ENCODE results near the gene BMP2.

BMP2 gene

DNA sequence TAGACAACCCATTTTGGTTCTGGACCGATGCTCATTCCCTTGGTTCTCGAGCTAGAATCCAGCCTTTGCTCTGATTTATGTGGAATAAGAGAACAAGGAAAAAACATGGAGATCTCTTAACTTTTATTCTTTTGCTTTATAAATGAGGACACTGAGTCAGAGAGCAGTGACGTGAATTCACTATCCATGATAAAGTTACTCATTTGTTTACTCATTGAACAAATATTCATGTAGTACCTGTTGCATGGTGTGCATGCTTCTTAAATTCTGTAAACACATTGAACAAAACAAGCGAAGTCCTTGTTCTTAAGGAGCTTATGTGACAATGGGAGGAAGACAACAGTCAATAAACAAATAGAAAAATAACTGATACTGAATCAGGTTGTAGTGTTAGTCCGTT, 56.9 kb downstream of the BMP2 start:
- Histone ChIP-seq H3K27ac (no peak overlapping the region), H3K36me3 (no peaks in the 10 kb centered on the region), H3K9me3 (ENCODE audit: severe bottlenecking) (no peaks in the 10 kb centered on the region), H3K4me3 (ENCODE audit: low read depth, low read length) (no peak overlapping the region), H3K27me3 (ENCODE audit: insufficient read depth, low read depth, severe bottlenecking) (peaks cover 5% of the 10 kb centered on the region)
- TF ChIP-seq, protein P1, sequence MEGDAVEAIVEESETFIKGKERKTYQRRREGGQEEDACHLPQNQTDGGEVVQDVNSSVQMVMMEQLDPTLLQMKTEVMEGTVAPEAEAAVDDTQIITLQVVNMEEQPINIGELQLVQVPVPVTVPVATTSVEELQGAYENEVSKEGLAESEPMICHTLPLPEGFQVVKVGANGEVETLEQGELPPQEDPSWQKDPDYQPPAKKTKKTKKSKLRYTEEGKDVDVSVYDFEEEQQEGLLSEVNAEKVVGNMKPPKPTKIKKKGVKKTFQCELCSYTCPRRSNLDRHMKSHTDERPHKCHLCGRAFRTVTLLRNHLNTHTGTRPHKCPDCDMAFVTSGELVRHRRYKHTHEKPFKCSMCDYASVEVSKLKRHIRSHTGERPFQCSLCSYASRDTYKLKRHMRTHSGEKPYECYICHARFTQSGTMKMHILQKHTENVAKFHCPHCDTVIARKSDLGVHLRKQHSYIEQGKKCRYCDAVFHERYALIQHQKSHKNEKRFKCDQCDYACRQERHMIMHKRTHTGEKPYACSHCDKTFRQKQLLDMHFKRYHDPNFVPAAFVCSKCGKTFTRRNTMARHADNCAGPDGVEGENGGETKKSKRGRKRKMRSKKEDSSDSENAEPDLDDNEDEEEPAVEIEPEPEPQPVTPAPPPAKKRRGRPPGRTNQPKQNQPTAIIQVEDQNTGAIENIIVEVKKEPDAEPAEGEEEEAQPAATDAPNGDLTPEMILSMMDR (IDR thresholded peaks at IDR 0.05; ENCODE audit: low read depth, low read length) = no peak
- no peak for DNase-seq

GRCh38 chr20:6827472-6827871, 60.0 kb downstream of the BMP2 start:
- no peak overlapping the region for H3K27ac ChIP-seq
- no peak overlapping the region for H3K4me3 ChIP-seq (ENCODE audit: low read depth, low read length)
- no peaks in the 10 kb centered on the region for H3K9me3 ChIP-seq (ENCODE audit: severe bottlenecking)
- DNase-seq = no peak
- H3K36me3 ChIP-seq = no peaks in the 10 kb centered on the region
- peaks cover 9% of the 10 kb centered on the region for H3K27me3 ChIP-seq (ENCODE audit: insufficient read depth, low read depth, severe bottlenecking)
- TF ChIP-seq, protein P1 (IDR thresholded peaks at IDR 0.05; ENCODE audit: low read depth, low read length) = no peak

GRCh38 chr20:6828794-6829423, 61.4 kb downstream of the BMP2 start:
- peak; percentile 58 for DNase-seq
- no peaks in the 10 kb centered on the region for H3K36me3 ChIP-seq
- H3K27me3 ChIP-seq (ENCODE audit: insufficient read depth, low read depth, severe bottlenecking) = peaks cover 9% of the 10 kb centered on the region
- H3K9me3 ChIP-seq (ENCODE audit: severe bottlenecking) = no peaks in the 10 kb centered on the region
- TF ChIP-seq, protein P1 (IDR thresholded peaks at IDR 0.05; ENCODE audit: low read depth, low read length) = peak; percentile 49
- no peak overlapping the region for H3K4me3 ChIP-seq (ENCODE audit: low read depth, low read length)
- H3K27ac ChIP-seq = no peak overlapping the region

DNA sequence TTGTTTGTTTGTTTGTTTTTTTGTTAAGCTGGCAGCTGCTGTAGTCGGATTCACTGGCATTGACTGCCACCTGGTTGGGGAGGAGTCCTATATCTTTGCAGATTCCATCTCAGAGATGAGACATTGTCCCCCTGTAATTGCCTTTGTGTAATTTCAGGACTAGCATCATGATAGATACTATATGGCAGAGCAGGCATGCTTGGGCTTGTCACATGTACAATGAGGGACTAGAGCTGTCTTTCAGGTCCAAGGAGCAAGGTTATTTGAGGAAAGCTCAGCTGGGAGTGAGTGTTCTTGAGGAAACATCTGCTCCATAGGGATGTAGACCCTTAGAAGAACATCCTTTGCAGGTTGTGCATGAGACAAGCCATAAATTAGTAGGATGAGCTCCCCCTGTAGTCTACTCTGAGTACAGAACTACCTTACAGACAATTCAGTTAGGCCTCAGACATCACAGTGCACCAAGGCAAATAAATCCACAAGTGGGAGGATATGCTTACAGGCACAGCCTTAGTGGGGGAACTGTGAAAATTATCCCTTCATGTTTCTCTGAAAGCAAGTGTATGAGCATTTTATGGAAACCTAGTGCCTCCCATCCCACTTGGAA, 62.1 kb downstream of the BMP2 start:
- peaks cover 9% of the 10 kb centered on the region for H3K27me3 ChIP-seq (ENCODE audit: insufficient read depth, low read depth, severe bottlenecking)
- no peaks in the 10 kb centered on the region for H3K9me3 ChIP-seq (ENCODE audit: severe bottlenecking)
- no peak overlapping the region for H3K27ac ChIP-seq
- no peak for DNase-seq
- no peak overlapping the region for H3K4me3 ChIP-seq (ENCODE audit: low read depth, low read length)
- TF ChIP-seq, protein P1 (IDR thresholded peaks at IDR 0.05; ENCODE audit: low read depth, low read length) = no peak
- no peaks in the 10 kb centered on the region for H3K36me3 ChIP-seq
